Endothelial cell of umbilical vein (primary cell): ENCODE measurements around the gene FOXP4. TPM values are rescaled to one million over a fixed set of nuclear protein-coding genes. Genes with fewer than 3 reads are reported as not detected.
A peak's percentile ranks its signal among the peaks of the same experiment; 100 is the strongest.

Experiments used
- BruUV-seq: library from RNA; stranded (reverse); fragments of 400-500 nt; replicated peaks from 2 replicates; lab custom pipeline; 2021; lab: Mats Ljungman, UMichigan
- CTCF ChIA-PET: fragments of 300-600, 350-600 bp; sonication (Branson Sonifier 250); formaldehyde crosslinking; loops from one replicate; lab custom pipeline; 2021; ENCODE audit warnings: antibody characterized with exemption, inconsistent platforms; lab: Charles Lee
- POLR2A ChIA-PET: fragments of 300-600, 350-600 bp; sonication (Branson Sonifier 250); formaldehyde crosslinking; loops from one replicate; lab custom pipeline; 2021; ENCODE audit warnings: antibody characterized with exemption, inconsistent platforms; lab: Charles Lee
- DNase-seq: peaks from one replicate; pipeline ENCODE4 v3.0.0-alpha.2; 2011; ENCODE audit warnings: low read depth, low spot score
- FAIRE-seq: peaks from 2 replicates; lab custom pipeline; 2011; peaks lifted over from hg19 to GRCh38; lab: Jason Lieb, UNC
- H2AFZ ChIP-seq: 2 replicates; pipeline ENCODE4 v1.6.0; 2012; ENCODE audit warnings: low read depth, low read length, control low read depth, inconsistent platforms
- H3K27ac ChIP-seq: 2 replicates; pipeline ENCODE4 v1.5.1; 2011; ENCODE audit warnings: low read depth, mild to moderate bottlenecking, control low read depth, low read length, moderate library complexity; ENCODE audit not compliant: insufficient read depth
- H3K27me3 ChIP-seq, 2 experiments: 2 replicates each; pipeline versions ENCODE4 v1.6.0 to v1.6.1; 2011; ENCODE audit warnings: low read length in 2 of 2, mixed read lengths in 1 of 2; ENCODE audit not compliant: control insufficient read depth in 2 of 2, insufficient read depth in 2 of 2
- H3K36me3 ChIP-seq, 2 experiments: 2 replicates in 1 of 2; 3 replicates in 1 of 2; pipeline ENCODE4 v1.5.1; 2011; ENCODE audit warnings: low read length in 2 of 2, mild to moderate bottlenecking in 1 of 2, moderate library complexity in 1 of 2; ENCODE audit not compliant: control insufficient read depth in 2 of 2, insufficient read depth in 2 of 2; ENCODE audit errors: extremely low read depth in 1 of 2
- H3K4me1 ChIP-seq: 3 replicates; pipeline ENCODE4 v1.5.1; 2011; ENCODE audit warnings: mild to moderate bottlenecking, low read length; ENCODE audit not compliant: control insufficient read depth, insufficient read depth; ENCODE audit errors: extremely low read depth
- H3K4me2 ChIP-seq: 2 replicates; pipeline ENCODE4 v1.6.1; 2011; ENCODE audit warnings: low read length, control low read depth, mixed read lengths; ENCODE audit not compliant: insufficient read depth
- H3K4me3 ChIP-seq, 3 experiments: fragments of 200-600 bp in 1 of 3; sonication (generic), shearing (Covaris generic) in 1 of 3; replicated peaks in 1 of 3; 2 replicates each; pipeline ENCODE4 v1.5.1; 2011 to 2016; ENCODE audit warnings: control low read depth in 3 of 3, low read length in 3 of 3, mild to moderate bottlenecking in 2 of 3, inconsistent platforms in 1 of 3, low read depth in 1 of 3, moderate library complexity in 1 of 3; ENCODE audit not compliant: insufficient read depth in 1 of 3
- H3K79me2 ChIP-seq: 2 replicates; pipeline ENCODE4 v1.6.0; 2012; ENCODE audit warnings: low read length, inconsistent platforms; ENCODE audit not compliant: control insufficient read depth, insufficient read depth
- H3K9ac ChIP-seq: replicated peaks from 2 replicates; pipeline ENCODE3; 2011; ENCODE audit warnings: low read length, control low read depth; ENCODE audit not compliant: insufficient read depth; ENCODE audit errors: extremely low read depth
- H3K9me1 ChIP-seq: replicated peaks from 3 replicates; pipeline ENCODE4 v1.6.0; 2011; ENCODE audit warnings: mild to moderate bottlenecking, low read length; ENCODE audit not compliant: control insufficient read depth, insufficient read depth; ENCODE audit errors: extremely low read depth
- H3K9me3 ChIP-seq: replicated peaks from 2 replicates; pipeline ENCODE4 v1.5.1; 2012; ENCODE audit warnings: low read length, inconsistent platforms; ENCODE audit not compliant: control insufficient read depth, insufficient read depth
- H4K20me1 ChIP-seq: replicated peaks from 2 replicates; pipeline ENCODE3; 2011; ENCODE audit warnings: mild to moderate bottlenecking, low read length; ENCODE audit not compliant: control insufficient read depth, insufficient read depth; ENCODE audit errors: extremely low read depth
- CTCF ChIP-seq, 2 donors: IDR thresholded peaks; 1 replicate in 1 of 2; 2 replicates in 1 of 2; pipeline ENCODE4 v1.5.1; 2011; ENCODE audit warnings: low read length in 2 of 2, mild to moderate bottlenecking in 2 of 2, moderate library complexity in 2 of 2, control low read depth in 1 of 2, inconsistent platforms in 1 of 2, low read depth in 1 of 2; ENCODE audit not compliant: insufficient read depth in 1 of 2; ENCODE audit errors: extremely low read depth in 1 of 2
- EZH2 ChIP-seq: IDR thresholded peaks from 2 replicates; pipeline ENCODE4 v1.6.1; 2012; ENCODE audit warnings: borderline replicate concordance, low read depth, mild to moderate bottlenecking, moderate library complexity, low read length, inconsistent platforms; ENCODE audit not compliant: severe bottlenecking
- FOS ChIP-seq: IDR thresholded peaks from 2 replicates; pipeline ENCODE4 v1.6.1; 2011; ENCODE audit warnings: mild to moderate bottlenecking, low read length, moderate library complexity, borderline replicate concordance; ENCODE audit not compliant: insufficient read depth
- GATA2 ChIP-seq: IDR thresholded peaks from 2 replicates; pipeline ENCODE4 v1.7.0; 2011; ENCODE audit warnings: low read depth, mild to moderate bottlenecking, moderate library complexity, mixed read lengths, low read length; ENCODE audit not compliant: insufficient read length, insufficient read depth
- JUN ChIP-seq: IDR thresholded peaks from 2 replicates; pipeline ENCODE4 v1.6.1; 2011; ENCODE audit warnings: borderline replicate concordance, low read depth; ENCODE audit not compliant: insufficient read length, insufficient read depth
- MAX ChIP-seq: IDR thresholded peaks from 2 replicates; pipeline ENCODE4 v1.6.1; 2011; ENCODE audit not compliant: insufficient read depth, insufficient read length
- MYC ChIP-seq: IDR thresholded peaks from one replicate; pipeline ENCODE4 v1.6.1; 2011; ENCODE audit warnings: mild to moderate bottlenecking, low read depth, low read length
- POLR2A ChIP-seq: IDR thresholded peaks from 2 replicates; pipeline ENCODE4 v1.6.1; 2012; ENCODE audit warnings: low read depth, mild to moderate bottlenecking, control low read depth, low read length
- POLR2AphosphoS5 ChIP-seq: IDR thresholded peaks from 2 replicates; pipeline ENCODE4 v1.6.1; 2012; ENCODE audit warnings: low read depth, mild to moderate bottlenecking, control low read depth, low read length, moderate library complexity; ENCODE audit not compliant: insufficient read depth
- dilution Hi-C: fragments of 300-500 bp; cut with MboI; formaldehyde crosslinking; loops from one replicate; pipeline ENCODE4 v1.15.0; 2019; ENCODE audit warnings: low sequenced_read_pairs; ENCODE audit not compliant: extremely low pct_ligation_motif_present
- intact Hi-C: fragments of 100-400 bp; cut with micrococcal nuclease; formaldehyde crosslinking; loops from one replicate; pipeline ENCODE4 v1.10.0; 2022
- polyA plus RNA-seq, 4 experiments: library from polyadenylated mRNA; depleted of rRNA in 3 of 4; stranded (reverse) in 3 of 4; unstranded in 1 of 4; fragments of >200 nt; gene quantifications; 2 replicates each; pipeline versions ENCODE4 v1.2.1 to v1.2.3, GENCODE V29; 2011 to 2012; ENCODE audit warnings: missing spikeins in 1 of 4
- total RNA-seq: library from RNA; stranded (reverse); gene quantifications from 2 replicates; pipeline ENCODE4 v1.2.3, GENCODE V29; 2021

Gene FOXP4
- total and polyA plus RNA-seq, 2 donors (not counting 3 experiments of a cell fraction or from before 2014, with no cell fraction given), result 5.6 to 23.9 TPM

GRCh38 chr6:41642090-41642959, 96.1 kb downstream of the FOXP4 start:
- CTCF ChIA-PET, result interaction anchor here (1.3 to 2.1 kb wide), 2 partner anchors 40 kb away, joined by 6 read pairs; no protein-coding TSS in a partner anchor
- no peak for DNase-seq

More at GRCh38 chr6:41642090-41642959, 96.1 kb downstream of the FOXP4 start:
- intact Hi-C loops, result no loop called here
- TF ChIP-seq POLR2AphosphoS5 (no peak), MAX (no peak), POLR2A (no peak), EZH2 (no peak), GATA2 (no peak), FOS (no peak), MYC (no peak), JUN (no peak), CTCF (IDR thresholded peaks at IDR 0.05; ENCODE audit: extremely low read depth in 1 of 2, insufficient read depth in 1 of 2, low read depth in 1 of 2, low read length in 2 of 2) (no peak)
- no peak overlapping the region for H3K27ac ChIP-seq
- no peak for FAIRE-seq
- POLR2A ChIA-PET, result interaction anchor here (0.6 kb wide), 1 partner anchor 38 kb away, joined by 9 read pairs; no protein-coding TSS in a partner anchor
- H3K4me1 ChIP-seq, result peaks cover 15% of the 10 kb centered on the region
- H4K20me1 ChIP-seq, result no peaks in the 10 kb centered on the region
- H3K4me3 ChIP-seq, result no peak overlapping the region
- no peak overlapping the region for H3K9ac ChIP-seq
- no peak overlapping the region for H2AFZ ChIP-seq
- no peaks in the 10 kb centered on the region for H3K9me3 ChIP-seq
- no TSS peak for BruUV-seq
- H3K9me1 ChIP-seq, result no peaks in the 10 kb centered on the region
- peaks cover 0 to 13% of the 10 kb centered on the region in 2 experiments for H3K36me3 ChIP-seq
- no peaks in the 10 kb centered on the region for H3K79me2 ChIP-seq
- no peaks in the 10 kb centered on the region for H3K27me3 ChIP-seq
- dilution Hi-C loops, result no loop called here
- H3K4me2 ChIP-seq, result peak overlapping the region; percentile 5
